Thyroid gland (tissue), 4 donors: ENCODE results near the gene SGPL1. TPM values are rescaled to one million over a fixed set of nuclear protein-coding genes. Genes with fewer than 3 reads are reported as not detected.
"Not testable (repeated sequence)": the region's sequence is repeated elsewhere in the genome, so short reads cannot be mapped to it uniquely, and the experiment has no call there.

ENCODE experiments used
- DNase-seq, 2 donors: peaks; one replicate each; pipeline ENCODE4 v3.0.0-alpha.2; 2019
- H3K27ac ChIP-seq, 3 donors: fragments of 200-600 bp; sonication (generic); 1 replicate in 2 of 3; 2 replicates in 1 of 3; pipeline ENCODE4 v1.5.1; 2016 to 2019; ENCODE audit warnings: mild to moderate bottlenecking in 1 of 3, moderate library complexity in 1 of 3
- H3K27me3 ChIP-seq: fragments of 200-600 bp; sonication (generic); one replicate; pipeline ENCODE4 v1.5.1; 2019
- H3K36me3 ChIP-seq, 2 donors: fragments of 200-600 bp; sonication (generic); one replicate each; pipeline ENCODE4 v1.5.1; 2016 to 2019
- H3K4me1 ChIP-seq, 2 donors: fragments of 200-600 bp; sonication (generic); one replicate each; pipeline ENCODE4 v1.5.1; 2017 to 2019
- H3K4me3 ChIP-seq, 3 donors: fragments of 200-600 bp; sonication (generic); replicated peaks in 1 of 3; 1 replicate in 2 of 3; 2 replicates in 1 of 3; pipeline ENCODE4 v1.5.1; 2016; ENCODE audit warnings: mild to moderate bottlenecking in 1 of 3
- H3K9me3 ChIP-seq: fragments of 200-600 bp; sonication (generic); one replicate; pipeline ENCODE4 v1.5.1; 2017
- CTCF ChIP-seq, 6 experiments: fragments of 200-600 bp in 3 of 6; fragments of 450-650 bp in 3 of 6; sonication (generic) in 3 of 6; IDR thresholded peaks; one replicate each; pipeline ENCODE4 v1.5.1; 2016 to 2019; ENCODE audit warnings: antibody characterized with exemption in 6 of 6, mild to moderate bottlenecking in 2 of 6, inconsistent platforms in 1 of 6, moderate library complexity in 1 of 6
- POLR2A ChIP-seq, 2 donors: fragments of 450-650 bp; IDR thresholded peaks; one replicate each; pipeline ENCODE4 v1.6.1; 2017; ENCODE audit warnings: antibody characterized with exemption in 2 of 2, mild to moderate bottlenecking in 2 of 2, moderate library complexity in 1 of 2
- WGBS, 2 donors: methylation state at CpG; one replicate each; pipeline ENCODE4 v1.1.5; 2017; 5-methylcytosine and 5-hydroxymethylcytosine counted together
- intact Hi-C: fragments of 100-400 bp; cut with DNase I; formaldehyde crosslinking; loops from one replicate; pipeline ENCODE4 v1.15.1; 2023
- total RNA-seq, 4 donors: library from RNA; depleted of rRNA; stranded (reverse); fragments of >200 nt; gene quantifications; one replicate each; pipeline ENCODE4 v1.2.3, GENCODE V29; 2016

The SGPL1 gene
- total RNA-seq, 4 donors from 2014 or later, result 40.6 to 64.4 (median 46.1) TPM

DNA sequence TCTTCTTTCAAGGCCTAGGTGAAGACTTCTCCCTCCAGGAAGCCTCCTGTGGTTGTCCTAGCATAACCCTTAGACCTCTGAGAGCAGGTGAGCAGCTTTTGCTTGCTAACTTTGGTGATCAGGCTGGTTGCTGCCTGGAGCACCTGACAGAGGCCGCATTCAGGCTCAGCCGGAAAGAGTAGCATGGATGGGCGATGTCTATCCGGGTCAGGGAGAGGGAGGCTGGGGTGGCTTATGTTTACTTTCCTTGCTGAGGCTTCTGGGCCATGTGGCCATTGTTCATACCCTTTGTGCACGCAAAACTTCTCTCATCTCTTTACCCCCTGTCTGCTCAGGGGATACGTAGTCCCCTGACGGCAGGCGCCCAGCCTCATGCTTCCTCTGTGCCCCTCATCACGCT lies 100.1 kb downstream of the SGPL1 start:
- DNase-seq, result no peak
- Histone ChIP-seq H3K4me1 (no peaks in the 10 kb centered on the region), H3K27me3 (no peaks in the 10 kb centered on the region), H3K36me3 (no peaks in the 10 kb centered on the region), H3K27ac (no peak overlapping the region), H3K9me3 (no peaks in the 10 kb centered on the region), H3K4me3 (no peak overlapping the region)
- intact Hi-C loops, result no loop called here
- no peak for TF ChIP-seq POLR2A (IDR thresholded peaks at IDR 0.05)
- TF ChIP-seq CTCF (IDR thresholded peaks at IDR 0.05), result no peak
- WGBS, 2 donors, result 91 to 93% methylated on average over 9 of the region's 9 CpGs

- DNase-seq, result no peak
- no peaks in the 10 kb centered on the region for H3K4me1 ChIP-seq
- no peaks in the 10 kb centered on the region for H3K27me3 ChIP-seq
- intact Hi-C loops, result no loop called here
- no peaks in the 10 kb centered on the region for H3K36me3 ChIP-seq
- no peak for TF ChIP-seq CTCF (IDR thresholded peaks at IDR 0.05)
- no peak for TF ChIP-seq POLR2A (IDR thresholded peaks at IDR 0.05)
- H3K4me3 ChIP-seq, result no peak overlapping the region
- no peaks in the 10 kb centered on the region for H3K9me3 ChIP-seq
- H3K27ac ChIP-seq, result no peak overlapping the region
- WGBS, 2 donors, result 88 to 89% methylated on average over 6 of the region's 6 CpGs
Measured at GRCh38 chr10:70916241-70916640, 100.5 kb downstream of the SGPL1 start.

- Histone ChIP-seq H3K9me3 (no peaks in the 10 kb centered on the region), H3K4me1 (no peaks in the 10 kb centered on the region), H3K27ac (no peak overlapping the region), H3K4me3 (no peak overlapping the region), H3K27me3 (no peaks in the 10 kb centered on the region), H3K36me3 (no peaks in the 10 kb centered on the region)
- 75 to 86% methylated on average over 5 of the region's 5 CpGs for WGBS, 2 donors
- no peak for DNase-seq
- TF ChIP-seq CTCF (IDR thresholded peaks at IDR 0.05) (no peak), POLR2A (IDR thresholded peaks at IDR 0.05) (no peak)
- intact Hi-C loops, result no loop called here
Measured at GRCh38 chr10:70917226-70917625, 101.5 kb downstream of the SGPL1 start.

- intact Hi-C loops, result no loop called here
- no peak for TF ChIP-seq POLR2A (IDR thresholded peaks at IDR 0.05)
- TF ChIP-seq CTCF (IDR thresholded peaks at IDR 0.05), result no peak
- no peaks in the 10 kb centered on the region for H3K36me3 ChIP-seq
- H3K4me1 ChIP-seq, result no peaks in the 10 kb centered on the region
- H3K27me3 ChIP-seq, result no peaks in the 10 kb centered on the region
- no peak for DNase-seq
- 78 to 79% methylated on average over 1 to 8 of the region's 10 CpGs for WGBS, 2 donors
- H3K4me3 ChIP-seq, result no peak overlapping the region
- H3K9me3 ChIP-seq, result no peaks in the 10 kb centered on the region
- no peak overlapping the region for H3K27ac ChIP-seq
Measured at GRCh38 chr10:70917635-70918034, 101.9 kb downstream of the SGPL1 start.

- Histone ChIP-seq H3K27me3 (no peaks in the 10 kb centered on the region), H3K4me3 (no peak overlapping the region), H3K4me1 (no peaks in the 10 kb centered on the region), H3K36me3 (no peaks in the 10 kb centered on the region), H3K27ac (no peak overlapping the region), H3K9me3 (no peaks in the 10 kb centered on the region)
- intact Hi-C loops, result no loop called here
- no peak for TF ChIP-seq POLR2A (IDR thresholded peaks at IDR 0.05)
- no peak for TF ChIP-seq CTCF (IDR thresholded peaks at IDR 0.05)
- 77 to 82% methylated on average over 16 to 18 of the region's 22 CpGs for WGBS, 2 donors
- DNase-seq, result no peak
Measured at GRCh38 chr10:70918851-70919530, 103.2 kb downstream of the SGPL1 start.

DNA sequence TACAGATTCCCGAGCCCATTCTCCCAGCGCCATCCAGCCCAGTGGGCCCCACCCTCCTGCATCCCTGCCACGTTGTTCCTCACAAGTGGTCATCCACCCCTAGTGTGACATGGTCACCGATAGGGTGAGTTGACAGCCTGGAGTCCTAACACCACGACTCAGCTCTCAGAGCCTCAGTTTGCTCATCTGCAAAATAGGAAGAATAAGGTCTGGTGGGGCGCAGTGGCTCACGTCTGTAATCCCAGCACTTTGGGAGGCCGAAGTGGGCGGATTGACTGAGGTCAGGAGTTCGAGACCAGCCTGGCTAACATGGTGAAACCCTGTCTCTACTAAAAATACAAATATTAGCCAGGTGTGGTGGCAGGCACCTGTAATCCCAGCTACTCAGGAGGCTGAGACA lies 104.2 kb downstream of the SGPL1 start:
- H3K4me1 ChIP-seq, intact Hi-C loops, DNase-seq, H3K27me3 ChIP-seq, H3K36me3 ChIP-seq, H3K27ac ChIP-seq, H3K9me3 ChIP-seq, H3K4me3 ChIP-seq: not testable (repeated sequence)
- 89 to 95% methylated on average over 9 to 10 of the region's 10 CpGs for WGBS, 2 donors
